Breast epithelium (tissue), 4 donors: ENCODE data around the gene JSRP1. TPM values are rescaled to one million over a fixed set of nuclear protein-coding genes. Genes with fewer than 3 reads are reported as not detected.
A peak's percentile ranks its signal among the peaks of the same experiment; 100 is the strongest.

Source experiments
- DNase-seq, 2 donors: peaks; one replicate each; pipeline ENCODE4 v3.0.0-alpha.2; 2019; ENCODE audit warnings: low spot score in 2 of 2
- H3K27ac ChIP-seq, 2 donors: fragments of 200-600 bp; sonication (generic) in 1 of 2; one replicate each; pipeline ENCODE4 v1.5.1; 2016 to 2019; ENCODE audit warnings: mild to moderate bottlenecking in 1 of 2
- H3K27me3 ChIP-seq, 2 donors: fragments of 200-600 bp; sonication (generic) in 1 of 2; one replicate each; pipeline versions ENCODE4 v1.5.1 to v1.6.0; 2017 to 2019; ENCODE audit warnings: control low read depth in 1 of 2, mild to moderate bottlenecking in 1 of 2
- H3K36me3 ChIP-seq: fragments of 200-600 bp; one replicate; pipeline ENCODE4 v1.5.1; 2019
- H3K4me1 ChIP-seq, 2 donors: fragments of 200-600 bp; sonication (generic); one replicate each; pipeline ENCODE4 v1.5.1; 2016 to 2019; ENCODE audit warnings: control low read depth in 1 of 2
- H3K4me3 ChIP-seq, 3 donors: fragments of 200-600 bp; sonication (generic); 1 replicate in 2 of 3; 2 replicates in 1 of 3; pipeline ENCODE4 v1.5.1; 2016 to 2019; ENCODE audit warnings: mild to moderate bottlenecking in 3 of 3, moderate library complexity in 2 of 3
- H3K9me3 ChIP-seq, 2 donors: fragments of 200-600 bp; sonication (generic) in 1 of 2; one replicate each; pipeline ENCODE4 v1.5.1; 2016 to 2019; ENCODE audit warnings: control low read depth in 1 of 2
- CTCF ChIP-seq, 3 donors: fragments of 450-650 bp; IDR thresholded peaks; one replicate each; pipeline ENCODE4 v1.5.1; 2016 to 2017; ENCODE audit warnings: antibody characterized with exemption in 3 of 3, mild to moderate bottlenecking in 3 of 3, moderate library complexity in 3 of 3
- POLR2A ChIP-seq: fragments of 450-650 bp; IDR thresholded peaks from one replicate; pipeline ENCODE4 v1.6.1; 2016; ENCODE audit warnings: antibody characterized with exemption, mild to moderate bottlenecking, moderate library complexity
- POLR2AphosphoS5 ChIP-seq, 3 donors: sonication (generic); formaldehyde crosslinking; IDR thresholded peaks; one replicate each; pipeline ENCODE4 v1.6.1; 2017; ENCODE audit warnings: antibody characterized with exemption in 3 of 3
- intact Hi-C: fragments of 100-400 bp; cut with DNase I; formaldehyde crosslinking; loops from one replicate; pipeline ENCODE4 v1.15.1; 2023; ENCODE audit warnings: low total_unique reads
- total RNA-seq, 3 donors: library from RNA; depleted of rRNA; stranded (reverse); fragments of >200 nt; gene quantifications; one replicate each; pipeline ENCODE4 v1.1.0, GENCODE V29; 2016

Gene JSRP1
- total RNA-seq, 3 donors from 2014 or later: 1.0 to 2.3 TPM; not detected in 1

- Histone ChIP-seq H3K9me3 (no peaks in the 10 kb centered on the region), H3K27ac (no peak overlapping the region), H3K36me3 (peaks cover under 1% of the 10 kb centered on the region), H3K4me1 (peaks cover 6 to 13% of the 10 kb centered on the region in 2 donors), H3K27me3 (peaks cover 25 to 48% of the 10 kb centered on the region in 2 donors), H3K4me3 (peak overlapping the region in 2 of 3 donors; percentile 15 to 59)
- DNase-seq: no peak
- no peak for TF ChIP-seq POLR2AphosphoS5 (IDR thresholded peaks at IDR 0.05)
- TF ChIP-seq POLR2A: no peak
- no peak for TF ChIP-seq CTCF (IDR thresholded peaks at IDR 0.05)
- intact Hi-C loops: no loop called here
Measured at GRCh38 chr19:2252055-2252796, 4.0 kb downstream of the JSRP1 start.

- intact Hi-C loops: no loop called here
- H3K4me3 ChIP-seq: peak overlapping the region in 2 of 3 donors; percentile 15 to 59
Measured at GRCh38 chr19:2251106-2252054, 4.8 kb downstream of the JSRP1 start.

GRCh38 chr19:2250766-2251105 lies 5.5 kb downstream of the JSRP1 start:
- H3K9me3 ChIP-seq: no peaks in the 10 kb centered on the region
- TF ChIP-seq CTCF (IDR thresholded peaks at IDR 0.05) (no peak), POLR2A (no peak), POLR2AphosphoS5 (IDR thresholded peaks at IDR 0.05) (no peak)
- intact Hi-C loops: no loop called here
- H3K4me3 ChIP-seq: peak overlapping the region in 1 of 3 donors; percentile 59
- DNase-seq: no peak
- peaks cover 12% of the 10 kb centered on the region for H3K36me3 ChIP-seq
- H3K27ac ChIP-seq: no peak overlapping the region
- peaks cover 6 to 13% of the 10 kb centered on the region in 2 donors for H3K4me1 ChIP-seq
- peaks cover 22 to 48% of the 10 kb centered on the region in 2 donors for H3K27me3 ChIP-seq

More at GRCh38 chr19:2251106-2252054, 4.8 kb downstream of the JSRP1 start:
- peaks cover 6 to 13% of the 10 kb centered on the region in 2 donors for H3K4me1 ChIP-seq
- peaks cover 7% of the 10 kb centered on the region for H3K36me3 ChIP-seq
- H3K27me3 ChIP-seq: peaks cover 24 to 48% of the 10 kb centered on the region in 2 donors
- DNase-seq: no peak
- no peaks in the 10 kb centered on the region for H3K9me3 ChIP-seq
- no peak overlapping the region for H3K27ac ChIP-seq
- TF ChIP-seq POLR2AphosphoS5 (IDR thresholded peaks at IDR 0.05): no peak
- TF ChIP-seq CTCF (IDR thresholded peaks at IDR 0.05): no peak
- TF ChIP-seq POLR2A: no peak

GRCh38 chr19:2249880-2250765 lies 6.1 kb downstream of the JSRP1 start:
- Histone ChIP-seq H3K9me3 (no peaks in the 10 kb centered on the region), H3K27me3 (peaks cover 22 to 48% of the 10 kb centered on the region in 2 donors), H3K4me3 (peak overlapping the region in 1 of 3 donors; percentile 59), H3K4me1 (peaks cover 6 to 13% of the 10 kb centered on the region in 2 donors), H3K36me3 (peaks cover 18% of the 10 kb centered on the region), H3K27ac (no peak overlapping the region)
- no peak for DNase-seq
- intact Hi-C loops: loop anchor here (5.0 kb wide), 1 partner anchor 582 kb away; no protein-coding TSS in a partner anchor
- TF ChIP-seq POLR2AphosphoS5 (IDR thresholded peaks at IDR 0.05) (no peak), CTCF (IDR thresholded peaks at IDR 0.05) (peak in 1 of 3 donors; percentile 8), POLR2A (no peak)
